Urothelium cell line (cell line): Measurements from ENCODE around the gene CFAP53.
A peak's percentile ranks its signal among the peaks of the same experiment; 100 is the strongest.
"Not testable (repeated sequence)": the region's sequence is repeated elsewhere in the genome, so short reads cannot be mapped to it uniquely, and the experiment has no call there.

Experiments
- DNase-seq: peaks from one replicate; pipeline ENCODE4 v3.0.0; 2011; ENCODE audit warnings: low spot score, mixed read lengths
- FAIRE-seq: peaks from 2 replicates; lab custom pipeline; 2011; peaks lifted over from hg19 to GRCh38; lab: Jason Lieb, UNC

CFAP53 gene

DNA sequence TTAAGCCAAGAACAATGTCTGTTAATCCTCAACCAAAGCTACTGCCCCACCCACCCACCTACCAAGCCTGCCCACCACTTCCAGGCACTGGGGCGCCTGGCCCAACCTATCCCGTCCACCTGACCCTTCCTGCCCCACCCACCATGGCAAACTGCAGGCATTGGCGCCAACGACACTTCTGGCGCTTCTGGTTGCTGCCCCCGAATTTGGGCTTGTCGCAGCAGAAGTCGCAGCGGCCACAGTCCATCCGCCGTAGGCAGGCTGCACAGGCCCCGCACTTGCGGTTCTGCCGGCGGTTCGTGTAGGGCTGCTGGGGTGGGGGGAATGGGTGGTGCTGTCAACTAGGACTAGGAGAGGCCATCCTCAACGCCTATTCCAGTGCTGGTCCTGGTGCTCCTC lies 7.7 kb upstream of the CFAP53 start:
- no peak for FAIRE-seq

GRCh38 chr18:50273203-50274043 lies 7.1 kb upstream of the CFAP53 start:
- no peak for DNase-seq
- no peak for FAIRE-seq

More for the DNA sequence above, 7.7 kb upstream of the CFAP53 start:
- no peak for DNase-seq

- no peak for DNase-seq
- FAIRE-seq = no peak
Observed at GRCh38 chr18:50272568-50272967, 6.3 kb upstream of the CFAP53 start.

DNA sequence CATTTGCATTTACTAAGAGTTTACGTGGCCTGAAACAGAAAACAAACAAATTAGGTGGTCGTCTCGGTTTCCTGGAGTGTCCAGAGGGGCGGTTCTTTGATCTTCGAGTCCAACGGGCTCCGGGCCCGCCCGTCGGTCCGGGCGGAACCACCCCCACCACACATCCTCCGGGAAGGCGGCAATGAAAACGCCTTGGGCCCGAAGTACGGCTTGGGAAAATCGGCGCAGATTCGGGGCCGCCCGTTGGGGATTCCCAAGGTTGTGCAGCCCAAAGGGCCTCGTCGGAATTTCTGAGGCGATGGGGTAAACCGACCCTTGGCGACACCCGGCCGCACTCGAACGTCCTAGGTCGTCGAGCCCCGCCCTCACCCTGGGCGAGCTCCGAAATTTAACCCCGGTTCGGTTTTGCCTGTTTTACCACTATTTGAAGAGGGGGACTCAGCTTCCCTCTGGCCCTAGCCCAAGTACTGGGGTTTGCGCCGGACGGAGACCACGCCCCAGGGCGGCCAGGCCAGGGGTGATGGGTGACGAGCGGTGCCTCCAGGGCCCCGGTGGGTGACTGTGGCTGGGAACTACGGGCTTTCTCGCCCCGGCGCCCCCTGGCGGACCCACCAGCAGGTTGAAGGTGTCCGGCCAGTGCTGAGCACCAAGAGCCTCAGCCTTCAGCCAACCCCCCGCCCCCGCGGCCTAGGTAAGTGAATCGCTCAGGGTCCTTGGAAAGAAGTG lies 1.9 kb upstream of the CFAP53 start:
- no peak for FAIRE-seq
- DNase-seq = peak; percentile 37

GRCh38 chr18:50262977-50263376 lies 3.3 kb downstream of the CFAP53 start:
- no peak for FAIRE-seq

DNA sequence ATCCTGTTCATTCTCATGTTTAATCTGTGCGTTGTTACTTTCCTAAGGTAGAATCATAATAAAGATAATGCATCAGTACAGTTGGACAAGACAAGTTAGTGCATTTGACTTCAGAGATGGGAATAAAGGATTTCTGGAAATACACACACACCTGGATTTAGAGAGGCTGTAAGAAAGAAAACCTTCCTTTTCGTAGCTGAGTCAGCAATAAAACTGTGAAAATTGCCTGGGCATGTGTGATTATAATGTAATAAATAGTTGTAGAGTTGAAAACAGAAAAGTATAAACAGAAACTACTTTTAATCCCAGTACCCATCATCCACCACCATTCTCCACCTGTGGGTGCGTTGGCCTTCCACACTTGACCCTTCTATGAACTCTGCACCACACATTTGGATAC lies 15.4 kb downstream of the CFAP53 start:
- DNase-seq (no peak), FAIRE-seq (no peak)

More at GRCh38 chr18:50262977-50263376, 3.3 kb downstream of the CFAP53 start:
- no peak for DNase-seq

GRCh38 chr18:50249576-50249975 lies 16.7 kb downstream of the CFAP53 start:
- FAIRE-seq (no peak), DNase-seq (no peak)

GRCh38 chr18:50247561-50247960 lies 18.7 kb downstream of the CFAP53 start:
- DNase-seq = no peak
- FAIRE-seq = no peak

DNA sequence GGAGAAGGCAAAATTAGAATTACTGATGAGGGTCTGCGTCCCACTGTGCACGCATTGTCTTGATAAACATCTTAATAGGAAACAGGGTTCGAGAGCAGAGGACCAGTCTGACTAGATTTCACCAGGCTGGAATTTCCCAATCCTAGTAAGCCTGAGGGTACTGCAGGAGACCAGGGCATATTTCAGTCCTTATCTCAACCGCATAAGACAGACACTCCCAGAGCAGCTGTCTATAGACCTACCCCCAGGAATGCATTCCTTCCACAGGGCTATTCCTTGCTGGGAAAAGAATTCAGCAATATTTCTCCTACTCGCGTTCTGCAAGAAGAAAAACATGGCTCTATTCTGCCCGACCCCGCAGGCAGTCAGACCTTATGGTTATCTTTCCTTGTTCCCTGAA lies 24.5 kb downstream of the CFAP53 start:
- FAIRE-seq, DNase-seq: not testable (repeated sequence)

DNA sequence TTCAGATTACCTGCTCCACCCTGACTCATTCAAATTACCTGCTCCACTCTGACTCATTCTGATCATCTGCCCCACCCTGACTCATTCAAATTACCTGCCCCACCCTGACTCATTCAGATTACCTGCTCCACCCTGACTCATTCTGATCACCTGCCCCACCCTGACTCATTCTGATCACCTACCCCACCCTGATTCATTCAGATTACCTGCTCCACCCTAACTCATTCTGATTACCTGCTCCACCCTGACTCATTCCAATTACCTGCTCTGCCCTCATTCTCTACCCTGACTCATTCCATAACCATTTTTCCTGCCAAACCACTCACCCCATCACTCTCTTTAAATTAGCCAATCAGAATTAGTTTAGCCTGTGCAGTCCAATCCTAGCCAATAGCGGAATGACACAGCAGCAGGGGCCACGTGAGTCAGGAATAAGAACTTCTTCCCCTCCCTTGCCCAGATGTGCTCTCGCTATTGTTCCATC lies 26.2 kb downstream of the CFAP53 start:
- no peak for FAIRE-seq
- no peak for DNase-seq

- FAIRE-seq (no peak), DNase-seq (no peak)
Observed at GRCh38 chr18:50232419-50232818, 33.9 kb downstream of the CFAP53 start.

GRCh38 chr18:50231621-50232020 lies 34.7 kb downstream of the CFAP53 start:
- FAIRE-seq (no peak), DNase-seq (no peak)

DNA sequence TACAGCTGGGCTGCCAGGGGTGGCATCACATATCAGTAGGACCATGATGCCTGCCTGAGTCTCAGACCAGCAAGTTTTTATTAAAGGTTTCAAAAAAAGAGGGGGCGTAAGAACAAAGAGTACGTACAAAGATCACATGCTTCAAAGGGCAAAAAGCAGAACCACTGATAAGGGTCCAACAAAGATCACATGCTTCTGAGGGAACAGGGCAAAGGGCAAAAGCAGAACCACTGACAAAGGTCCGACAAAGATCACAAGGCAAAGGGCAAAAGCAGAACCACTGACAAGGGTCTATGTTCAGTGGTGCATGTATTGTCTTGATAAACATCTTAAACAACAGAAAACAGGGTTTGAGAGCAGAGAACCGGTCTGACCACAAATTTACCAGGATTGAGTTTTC lies 46.0 kb downstream of the CFAP53 start:
- not testable (repeated sequence) for DNase-seq, FAIRE-seq

DNA sequence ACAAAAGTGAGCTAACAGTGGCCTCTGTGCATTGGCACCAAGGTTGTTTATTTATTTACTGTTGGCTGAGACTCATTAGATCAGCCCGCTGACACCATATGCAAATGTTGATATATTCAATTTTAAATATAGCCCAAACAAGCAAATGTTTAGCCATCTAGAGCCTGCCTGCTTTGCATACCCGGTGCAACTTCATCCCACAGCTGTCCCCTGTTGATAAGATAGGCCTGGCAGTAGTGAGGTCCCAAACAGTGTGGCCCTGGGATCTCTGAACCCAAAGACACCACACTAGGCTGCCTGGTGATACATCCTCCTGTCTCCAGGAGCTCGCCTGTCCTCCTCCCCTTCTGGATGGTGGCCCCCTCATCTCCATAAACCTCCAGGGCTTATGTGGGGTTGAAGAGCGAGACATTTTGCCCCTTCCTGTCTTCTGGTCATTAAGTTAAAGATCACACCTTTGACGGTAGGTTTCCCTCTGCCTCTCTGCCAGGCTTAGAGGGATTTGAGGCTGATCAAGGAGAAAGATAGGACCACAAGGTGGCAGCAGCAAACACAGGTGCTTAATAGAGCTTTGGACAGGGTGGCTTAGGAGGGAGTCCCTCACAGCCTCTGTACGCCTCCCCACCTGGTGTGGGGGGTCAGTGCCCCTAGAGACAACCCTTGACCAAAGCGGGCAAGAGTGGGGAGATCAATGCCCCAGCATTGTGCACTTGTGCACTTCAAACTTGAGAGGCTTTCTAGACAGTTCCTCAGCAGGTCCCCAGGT lies 47.7 kb downstream of the CFAP53 start:
- FAIRE-seq (no peak), DNase-seq (no peak)

GRCh38 chr18:50209311-50209710 lies 57.0 kb downstream of the CFAP53 start:
- no peak for DNase-seq
- FAIRE-seq = no peak

GRCh38 chr18:50207722-50208121 lies 58.6 kb downstream of the CFAP53 start:
- DNase-seq (no peak), FAIRE-seq (no peak)

GRCh38 chr18:50203801-50204604 lies 62.3 kb downstream of the CFAP53 start:
- DNase-seq (peak; percentile 69), FAIRE-seq (no peak)

DNA sequence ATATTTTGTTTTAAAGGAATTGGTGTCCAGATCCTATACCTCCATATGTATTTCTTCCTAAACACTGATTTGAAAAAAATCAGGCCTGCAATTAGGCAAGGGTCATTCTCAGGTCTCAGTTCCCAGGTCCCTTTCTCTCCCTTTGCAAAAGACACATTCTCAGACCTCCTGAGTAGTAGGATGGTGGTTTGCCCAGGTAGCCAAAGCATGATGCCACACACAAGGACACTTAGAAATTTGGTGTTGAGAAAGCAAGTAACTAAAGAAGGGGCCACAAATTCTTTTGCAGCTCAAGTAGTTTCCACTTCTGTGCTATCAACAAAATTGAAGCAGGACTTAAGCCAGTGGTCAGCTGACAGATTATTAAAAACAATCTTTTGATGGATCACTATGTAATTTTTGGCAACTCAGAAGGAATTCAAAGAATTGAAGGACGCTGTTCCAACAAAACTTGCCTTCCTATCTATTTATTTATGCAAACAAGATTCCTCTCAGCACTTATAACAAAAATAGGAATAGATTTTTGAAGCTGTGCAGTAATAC lies 64.7 kb downstream of the CFAP53 start:
- DNase-seq (no peak), FAIRE-seq (no peak)

GRCh38 chr18:50199921-50200320 lies 66.4 kb downstream of the CFAP53 start:
- FAIRE-seq = no peak

GRCh38 chr18:50199346-50199855 lies 66.9 kb downstream of the CFAP53 start:
- DNase-seq = no peak
- FAIRE-seq = no peak

More at GRCh38 chr18:50199921-50200320, 66.4 kb downstream of the CFAP53 start:
- DNase-seq = no peak
